GM21576 (cell line): ENCODE results near the gene TREH.
"Not testable (repeated sequence)": the region's sequence is repeated elsewhere in the genome, so short reads cannot be mapped to it uniquely, and the experiment has no call there.

Experiments used
- ATAC-seq: cut with Tn5 transposase; IDR thresholded peaks from one replicate; pipeline ENCODE4 v1.9.1; 2021; ENCODE audit warnings: mild to moderate bottlenecking, moderate library complexity; ENCODE audit not compliant: unreplicated experiment

The TREH gene

GRCh38 chr11:118618115-118618990 lies 61.1 kb downstream of the TREH start:
- no peak for ATAC-seq

GRCh38 chr11:118615976-118616371 lies 63.5 kb downstream of the TREH start:
- ATAC-seq = no peak

GRCh38 chr11:118615282-118615975 lies 64.0 kb downstream of the TREH start:
- no peak for ATAC-seq

GRCh38 chr11:118614511-118614910 lies 64.9 kb downstream of the TREH start:
- ATAC-seq = no peak

- no peak for ATAC-seq
These were observed 67.1 kb downstream of the TREH start for GRCh38 chr11:118612378-118612777.

- ATAC-seq = not testable (repeated sequence)
These were observed 68.0 kb downstream of the TREH start for GRCh38 chr11:118611433-118611795.

GRCh38 chr11:118610773-118611432 lies 68.5 kb downstream of the TREH start:
- no peak for ATAC-seq

GRCh38 chr11:118610225-118610772 lies 69.2 kb downstream of the TREH start:
- no peak for ATAC-seq

GRCh38 chr11:118609380-118610224 lies 69.8 kb downstream of the TREH start:
- ATAC-seq = no peak

GRCh38 chr11:118608360-118609227 lies 70.9 kb downstream of the TREH start:
- ATAC-seq = no peak

GRCh38 chr11:118607401-118608359 lies 71.8 kb downstream of the TREH start, which contains the start of gene PHLDB1:
PHLDB1 (plus strand) TSS chr11:118607615; CDS start chr11:118613837, 6,222 bp downstream.
- no peak for ATAC-seq
